NOMO-1 treated with dmso at 0.1 percent for 144 hours (cell line): ENCODE measurements around the gene FLRT2.

Experiments
- DNase-seq: peaks from one replicate; lab custom pipeline; 2025; ENCODE audit not compliant: unreplicated experiment; lab: John Stamatoyannopoulos, UW

Gene FLRT2

GRCh38 chr14:85587151-85587711 is 57.3 kb downstream of the FLRT2 start:
- DNase-seq = peak; percentile 79

- no peak for DNase-seq
Observed at GRCh38 chr14:85590784-85591183, 60.8 kb downstream of the FLRT2 start.

- DNase-seq = no peak
Observed at GRCh38 chr14:85594217-85594616, 64.3 kb downstream of the FLRT2 start.

- no peak for DNase-seq
Observed at GRCh38 chr14:85595981-85596380, 66.0 kb downstream of the FLRT2 start.

- no peak for DNase-seq
Observed at GRCh38 chr14:85596562-85596961, 66.6 kb downstream of the FLRT2 start.

GRCh38 chr14:85597701-85598100 is 67.8 kb downstream of the FLRT2 start:
- no peak for DNase-seq

- peak; percentile 95 for DNase-seq
Observed at GRCh38 chr14:85599939-85600338, 70.0 kb downstream of the FLRT2 start.

- no peak for DNase-seq
Observed at GRCh38 chr14:85601246-85601645, 71.3 kb downstream of the FLRT2 start.

GRCh38 chr14:85601690-85602089 is 71.7 kb downstream of the FLRT2 start:
- no peak for DNase-seq

- no peak for DNase-seq
Observed at GRCh38 chr14:85602345-85602744, 72.4 kb downstream of the FLRT2 start.

- DNase-seq = no peak
Observed at GRCh38 chr14:85604021-85604420, 74.1 kb downstream of the FLRT2 start.

GRCh38 chr14:85604714-85605113 is 74.8 kb downstream of the FLRT2 start:
- DNase-seq = no peak

- DNase-seq = peak; percentile 64
Observed at GRCh38 chr14:85607651-85608081, 77.7 kb downstream of the FLRT2 start.

GRCh38 chr14:85613496-85613895 is 83.6 kb downstream of the FLRT2 start:
- no peak for DNase-seq

GRCh38 chr14:85616386-85616885 is 86.5 kb downstream of the FLRT2 start:
- DNase-seq = no peak

- no peak for DNase-seq
Observed at GRCh38 chr14:85616886-85617285, 86.9 kb downstream of the FLRT2 start.

- no peak for DNase-seq
Observed at GRCh38 chr14:85617791-85618190, 87.8 kb downstream of the FLRT2 start.

GRCh38 chr14:85618390-85618789 is 88.4 kb downstream of the FLRT2 start:
- DNase-seq = no peak

- DNase-seq = no peak
Observed at GRCh38 chr14:85618978-85619377, 89.0 kb downstream of the FLRT2 start.

GRCh38 chr14:85619851-85620250 is 89.9 kb downstream of the FLRT2 start:
- DNase-seq = peak; percentile 52

- peak; percentile 19 for DNase-seq
Observed at GRCh38 chr14:85620947-85621346, 91.0 kb downstream of the FLRT2 start.

- no peak for DNase-seq
Observed at GRCh38 chr14:85622106-85622505, 92.2 kb downstream of the FLRT2 start.

GRCh38 chr14:85622986-85623685 is 93.2 kb downstream of the FLRT2 start:
- no peak for DNase-seq
